ENCODE data around the gene SLC16A4. TPM values are rescaled to one million over a fixed set of nuclear protein-coding genes. Genes with fewer than 3 reads are reported as not detected.

SLC16A4 gene
- total RNA-seq, 5 donors from 2014 or later (not counting 1 experiment from before 2014, with no cell fraction given): 0.23 to 0.70 (median 0.35) TPM

- no peak overlapping the region for H3K27ac ChIP-seq (ENCODE audit: low read length)
- Mint-ChIP-seq H3K4me1 (no peaks in the 10 kb centered on the region), H3K27ac (no peak overlapping the region), H3K9me3 (no peaks in the 10 kb centered on the region), H3K4me3 (no peak overlapping the region), H3K27me3 (no peaks in the 10 kb centered on the region), H3K36me3 (peaks cover 23% of the 10 kb centered on the region)
- peaks cover 0 to 14% of the 10 kb centered on the region in 2 donors for H3K36me3 ChIP-seq (ENCODE audit: control insufficient read depth in 2 of 2, extremely low read depth in 1 of 2, insufficient read depth in 1 of 2, low read length in 1 of 2)
- DNase-seq: no peak
- no peaks in the 10 kb centered on the region for H3K27me3 ChIP-seq (replicated peaks in 1 of 2; ENCODE audit: control insufficient read depth in 2 of 2, extremely low read depth in 1 of 2, insufficient read depth in 2 of 2, low read length in 1 of 2)
- 84% methylated on average over 2 of the region's 3 CpGs for WGBS (ENCODE audit: insufficient coverage)
- POLR2A ChIA-PET: no interaction called here
- no peak overlapping the region for H3K4me3 ChIP-seq (ENCODE audit: control insufficient read depth in 1 of 2, extremely low read depth in 1 of 2, low read length in 1 of 2)
- H3K9me3 ChIP-seq: no peaks in the 10 kb centered on the region
- no peak for ATAC-seq (replicated peaks in 1 of 4)
- no peaks in the 10 kb centered on the region for H3K4me1 ChIP-seq (ENCODE audit: control insufficient read depth in 1 of 2, extremely low read depth in 1 of 2, insufficient read depth in 2 of 2, low read length in 2 of 2)
- CTCF ChIA-PET: no interaction called here
These were observed 3.1 kb upstream of the SLC16A4 start for GRCh38 chr1:110393691-110394492.

GRCh38 chr1:110393286-110393685 lies 2.5 kb upstream of the SLC16A4 start:
- ChIA-PET CTCF (no interaction called here), POLR2A (no interaction called here)
- DNase-seq (no peak), ATAC-seq (replicated peaks in 1 of 4) (no peak)
- H3K4me3 Mint-ChIP-seq: no peak overlapping the region
- H3K27me3 Mint-ChIP-seq: no peaks in the 10 kb centered on the region
- WGBS (ENCODE audit: insufficient coverage): 100% methylated on average over 1 of the region's 2 CpGs
- H3K4me1 Mint-ChIP-seq: no peaks in the 10 kb centered on the region
- no peaks in the 10 kb centered on the region for H3K9me3 ChIP-seq
- no peaks in the 10 kb centered on the region for H3K9me3 Mint-ChIP-seq
- no peaks in the 10 kb centered on the region for H3K27me3 ChIP-seq (replicated peaks in 1 of 2; ENCODE audit: control insufficient read depth in 2 of 2, extremely low read depth in 1 of 2, insufficient read depth in 2 of 2, low read length in 1 of 2)
- H3K27ac Mint-ChIP-seq: no peak overlapping the region
- H3K27ac ChIP-seq (ENCODE audit: low read length): no peak overlapping the region
- peaks cover 21% of the 10 kb centered on the region for H3K36me3 Mint-ChIP-seq
- peaks cover 0 to 10% of the 10 kb centered on the region in 2 donors for H3K36me3 ChIP-seq (ENCODE audit: control insufficient read depth in 2 of 2, extremely low read depth in 1 of 2, insufficient read depth in 1 of 2, low read length in 1 of 2)
- no peaks in the 10 kb centered on the region for H3K4me1 ChIP-seq (ENCODE audit: control insufficient read depth in 1 of 2, extremely low read depth in 1 of 2, insufficient read depth in 2 of 2, low read length in 2 of 2)
- no peak overlapping the region for H3K4me3 ChIP-seq (ENCODE audit: control insufficient read depth in 1 of 2, extremely low read depth in 1 of 2, low read length in 1 of 2)

- ChIA-PET CTCF (no interaction called here), POLR2A (no interaction called here)
- Mint-ChIP-seq H3K27me3 (no peaks in the 10 kb centered on the region), H3K27ac (no peak overlapping the region), H3K4me1 (peaks cover 0 to 9% (median 0%) of the 10 kb centered on the region in 3 donors), H3K36me3 (peaks cover 14% of the 10 kb centered on the region), H3K4me3 (no peak overlapping the region), H3K9me3 (no peaks in the 10 kb centered on the region)
- no CpG with 5 or more reads among the region's 6 CpGs for WGBS (ENCODE audit: insufficient coverage)
- no peaks in the 10 kb centered on the region for H3K9me3 ChIP-seq
- H3K27ac ChIP-seq (ENCODE audit: low read length): no peak overlapping the region
- H3K36me3 ChIP-seq (ENCODE audit: control insufficient read depth in 2 of 2, extremely low read depth in 1 of 2, insufficient read depth in 1 of 2, low read length in 1 of 2): peaks cover 0 to 7% of the 10 kb centered on the region in 2 donors
- no peak overlapping the region for H3K4me3 ChIP-seq (ENCODE audit: control insufficient read depth in 1 of 2, extremely low read depth in 1 of 2, low read length in 1 of 2)
- no peaks in the 10 kb centered on the region for H3K4me1 ChIP-seq (ENCODE audit: control insufficient read depth in 1 of 2, extremely low read depth in 1 of 2, insufficient read depth in 2 of 2, low read length in 2 of 2)
- DNase-seq (no peak), ATAC-seq (replicated peaks in 1 of 4) (no peak)
- no peaks in the 10 kb centered on the region for H3K27me3 ChIP-seq (replicated peaks in 1 of 2; ENCODE audit: control insufficient read depth in 2 of 2, extremely low read depth in 1 of 2, insufficient read depth in 2 of 2, low read length in 1 of 2)
These were observed 730 bp downstream of the SLC16A4 start for GRCh38 chr1:110390096-110390495.

GRCh38 chr1:110387048-110387754 lies 3.6 kb downstream of the SLC16A4 start:
- Histone ChIP-seq H3K9me3 (no peaks in the 10 kb centered on the region), H3K36me3 (ENCODE audit: control insufficient read depth in 2 of 2, extremely low read depth in 1 of 2, insufficient read depth in 1 of 2, low read length in 1 of 2) (no peaks in the 10 kb centered on the region), H3K27ac (ENCODE audit: low read length) (no peak overlapping the region), H3K27me3 (replicated peaks in 1 of 2; ENCODE audit: control insufficient read depth in 2 of 2, extremely low read depth in 1 of 2, insufficient read depth in 2 of 2, low read length in 1 of 2) (no peaks in the 10 kb centered on the region), H3K4me1 (ENCODE audit: control insufficient read depth in 1 of 2, extremely low read depth in 1 of 2, insufficient read depth in 2 of 2, low read length in 2 of 2) (peaks cover 2 to 12% of the 10 kb centered on the region in 2 experiments), H3K4me3 (ENCODE audit: control insufficient read depth in 1 of 2, extremely low read depth in 1 of 2, low read length in 1 of 2) (no peak overlapping the region)
- H3K4me3 Mint-ChIP-seq: no peak overlapping the region
- no peak for DNase-seq
- ChIA-PET CTCF (interaction anchor here in 1 of 2 donors (1.2 kb wide), 1 partner anchor 14 kb away, joined by 3 read pairs; no protein-coding TSS in a partner anchor), POLR2A (no interaction called here)
- H3K9me3 Mint-ChIP-seq: no peaks in the 10 kb centered on the region
- H3K27ac Mint-ChIP-seq: no peak overlapping the region
- H3K27me3 Mint-ChIP-seq: no peaks in the 10 kb centered on the region
- no peak for ATAC-seq (replicated peaks in 1 of 4)
- peaks cover 5% of the 10 kb centered on the region for H3K36me3 Mint-ChIP-seq
- no CpG with 5 or more reads among the region's 1 CpG for WGBS (ENCODE audit: insufficient coverage)
- peaks cover 14 to 31% (median 18%) of the 10 kb centered on the region in 3 donors for H3K4me1 Mint-ChIP-seq

- Histone ChIP-seq H3K9me3 (no peaks in the 10 kb centered on the region), H3K4me3 (ENCODE audit: control insufficient read depth in 1 of 2, extremely low read depth in 1 of 2, low read length in 1 of 2) (no peak overlapping the region), H3K27me3 (replicated peaks in 1 of 2; ENCODE audit: control insufficient read depth in 2 of 2, extremely low read depth in 1 of 2, insufficient read depth in 2 of 2, low read length in 1 of 2) (no peaks in the 10 kb centered on the region), H3K36me3 (ENCODE audit: control insufficient read depth in 2 of 2, extremely low read depth in 1 of 2, insufficient read depth in 1 of 2, low read length in 1 of 2) (no peaks in the 10 kb centered on the region), H3K4me1 (ENCODE audit: control insufficient read depth in 1 of 2, extremely low read depth in 1 of 2, insufficient read depth in 2 of 2, low read length in 2 of 2) (peaks cover 2 to 12% of the 10 kb centered on the region in 2 experiments), H3K27ac (ENCODE audit: low read length) (no peak overlapping the region)
- CTCF ChIA-PET: no interaction called here
- H3K27ac Mint-ChIP-seq: peak overlapping the region in 1 of 2 donors; percentile 41
- DNase-seq (no peak), ATAC-seq (replicated peaks in 1 of 4) (no peak)
- H3K27me3 Mint-ChIP-seq: no peaks in the 10 kb centered on the region
- H3K36me3 Mint-ChIP-seq: peaks cover 8% of the 10 kb centered on the region
- no peak overlapping the region for H3K4me3 Mint-ChIP-seq
- no CpG with 5 or more reads among the region's 1 CpG for WGBS (ENCODE audit: insufficient coverage)
- POLR2A ChIA-PET: no interaction called here
- peaks cover 14 to 33% (median 18%) of the 10 kb centered on the region in 3 donors for H3K4me1 Mint-ChIP-seq
- no peaks in the 10 kb centered on the region for H3K9me3 Mint-ChIP-seq
These were observed 5.5 kb downstream of the SLC16A4 start for GRCh38 chr1:110385369-110385768.

- ATAC-seq (replicated peaks in 1 of 4): no peak
- Mint-ChIP-seq H3K9me3 (no peaks in the 10 kb centered on the region), H3K4me1 (peaks cover 14 to 33% (median 18%) of the 10 kb centered on the region in 3 donors), H3K36me3 (peaks cover 10% of the 10 kb centered on the region), H3K4me3 (peak overlapping the region in 2 of 3 donors; percentile 7 to 11), H3K27me3 (no peaks in the 10 kb centered on the region), H3K27ac (peak overlapping the region; percentile 87)
- Histone ChIP-seq H3K4me1 (ENCODE audit: control insufficient read depth in 1 of 2, extremely low read depth in 1 of 2, insufficient read depth in 2 of 2, low read length in 2 of 2) (peaks cover 2 to 12% of the 10 kb centered on the region in 2 experiments), H3K4me3 (ENCODE audit: control insufficient read depth in 1 of 2, extremely low read depth in 1 of 2, low read length in 1 of 2) (no peak overlapping the region), H3K27ac (ENCODE audit: low read length) (peak overlapping the region; percentile 65), H3K9me3 (no peaks in the 10 kb centered on the region), H3K36me3 (ENCODE audit: control insufficient read depth in 2 of 2, extremely low read depth in 1 of 2, insufficient read depth in 1 of 2, low read length in 1 of 2) (no peaks in the 10 kb centered on the region), H3K27me3 (replicated peaks in 1 of 2; ENCODE audit: control insufficient read depth in 2 of 2, extremely low read depth in 1 of 2, insufficient read depth in 2 of 2, low read length in 1 of 2) (no peaks in the 10 kb centered on the region)
- DNase-seq: peak in 1 of 35 experiments; percentile 5
- 92% methylated on average over 5 of the region's 19 CpGs for WGBS (ENCODE audit: insufficient coverage)
- ChIA-PET CTCF (interaction anchor here (0.5 to 1.0 kb wide), 3 partner anchors 47 to 415 kb away, joined by 3 read pairs; no protein-coding TSS in a partner anchor), POLR2A (no interaction called here)
These were observed 6.1 kb downstream of the SLC16A4 start for GRCh38 chr1:110384581-110385321.
